Thyroid gland (tissue), 4 donors: ENCODE results near the gene CDK13. TPM values are rescaled to one million over a fixed set of nuclear protein-coding genes. Genes with fewer than 3 reads are reported as not detected.
"Not testable (repeated sequence)": the region's sequence is repeated elsewhere in the genome, so short reads cannot be mapped to it uniquely, and the experiment has no call there.

Experiments
- DNase-seq, 2 donors: peaks; one replicate each; pipeline ENCODE4 v3.0.0-alpha.2; 2019
- H3K27ac ChIP-seq, 3 donors: fragments of 200-600 bp; sonication (generic); 1 replicate in 2 of 3; 2 replicates in 1 of 3; pipeline ENCODE4 v1.5.1; 2016 to 2019; ENCODE audit warnings: mild to moderate bottlenecking in 1 of 3, moderate library complexity in 1 of 3
- H3K27me3 ChIP-seq: fragments of 200-600 bp; sonication (generic); one replicate; pipeline ENCODE4 v1.5.1; 2019
- H3K36me3 ChIP-seq, 2 donors: fragments of 200-600 bp; sonication (generic); one replicate each; pipeline ENCODE4 v1.5.1; 2016 to 2019
- H3K4me1 ChIP-seq, 2 donors: fragments of 200-600 bp; sonication (generic); one replicate each; pipeline ENCODE4 v1.5.1; 2017 to 2019
- H3K4me3 ChIP-seq, 3 donors: fragments of 200-600 bp; sonication (generic); replicated peaks in 1 of 3; 1 replicate in 2 of 3; 2 replicates in 1 of 3; pipeline ENCODE4 v1.5.1; 2016; ENCODE audit warnings: mild to moderate bottlenecking in 1 of 3
- H3K9me3 ChIP-seq: fragments of 200-600 bp; sonication (generic); one replicate; pipeline ENCODE4 v1.5.1; 2017
- CTCF ChIP-seq, 6 experiments: fragments of 200-600 bp in 3 of 6; fragments of 450-650 bp in 3 of 6; sonication (generic) in 3 of 6; IDR thresholded peaks; one replicate each; pipeline ENCODE4 v1.5.1; 2016 to 2019; ENCODE audit warnings: antibody characterized with exemption in 6 of 6, mild to moderate bottlenecking in 2 of 6, inconsistent platforms in 1 of 6, moderate library complexity in 1 of 6
- POLR2A ChIP-seq, 2 donors: fragments of 450-650 bp; IDR thresholded peaks; one replicate each; pipeline ENCODE4 v1.6.1; 2017; ENCODE audit warnings: antibody characterized with exemption in 2 of 2, mild to moderate bottlenecking in 2 of 2, moderate library complexity in 1 of 2
- WGBS, 2 donors: methylation state at CpG; one replicate each; pipeline ENCODE4 v1.1.5; 2017; 5-methylcytosine and 5-hydroxymethylcytosine counted together
- intact Hi-C: fragments of 100-400 bp; cut with DNase I; formaldehyde crosslinking; loops from one replicate; pipeline ENCODE4 v1.15.1; 2023
- total RNA-seq, 4 donors: library from RNA; depleted of rRNA; stranded (reverse); fragments of >200 nt; gene quantifications; one replicate each; pipeline ENCODE4 v1.2.3, GENCODE V29; 2016

Gene CDK13
- total RNA-seq, 4 donors from 2014 or later = 131 to 191 (median 141) TPM

GRCh38 chr7:39910108-39910869 is 39.8 kb upstream of the CDK13 start:
- DNase-seq = no peak
- intact Hi-C loops = no loop called here
- no peaks in the 10 kb centered on the region for H3K9me3 ChIP-seq
- no peak overlapping the region for H3K4me3 ChIP-seq
- 68 to 69% methylated on average over 7 of the region's 7 CpGs for WGBS, 2 donors
- H3K27me3 ChIP-seq = no peaks in the 10 kb centered on the region
- no peak overlapping the region for H3K27ac ChIP-seq
- no peaks in the 10 kb centered on the region for H3K4me1 ChIP-seq
- H3K36me3 ChIP-seq = no peaks in the 10 kb centered on the region
- no peak for TF ChIP-seq CTCF (IDR thresholded peaks at IDR 0.05)
- no peak for TF ChIP-seq POLR2A (IDR thresholded peaks at IDR 0.05)

DNA sequence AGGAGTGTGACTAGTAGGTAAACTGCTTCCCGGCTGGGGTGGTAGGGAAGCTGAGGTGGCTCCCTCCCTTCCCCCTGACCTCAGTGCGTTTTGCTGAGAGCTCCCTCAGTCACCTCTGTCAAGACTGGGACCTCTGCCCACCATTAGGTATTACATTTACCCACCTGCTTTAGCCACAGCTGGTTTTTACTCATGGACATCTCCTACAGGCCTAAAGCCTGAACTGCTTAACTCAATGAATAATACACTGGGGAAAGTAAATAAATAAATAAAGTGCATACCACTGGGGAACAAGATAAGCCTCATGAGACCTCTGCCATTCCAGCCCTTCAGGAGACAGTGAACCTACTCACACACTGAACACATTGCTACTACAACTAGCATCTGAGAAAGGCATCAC is 38.9 kb upstream of the CDK13 start:
- Histone ChIP-seq H3K36me3 (no peaks in the 10 kb centered on the region), H3K27me3 (no peaks in the 10 kb centered on the region), H3K4me3 (no peak overlapping the region), H3K4me1 (no peaks in the 10 kb centered on the region), H3K9me3 (no peaks in the 10 kb centered on the region), H3K27ac (no peak overlapping the region)
- WGBS, 2 donors = 62 to 64% methylated on average over 2 of the region's 2 CpGs
- intact Hi-C loops = no loop called here
- no peak for DNase-seq
- TF ChIP-seq CTCF (IDR thresholded peaks at IDR 0.05) = no peak
- TF ChIP-seq POLR2A (IDR thresholded peaks at IDR 0.05) = no peak

DNA sequence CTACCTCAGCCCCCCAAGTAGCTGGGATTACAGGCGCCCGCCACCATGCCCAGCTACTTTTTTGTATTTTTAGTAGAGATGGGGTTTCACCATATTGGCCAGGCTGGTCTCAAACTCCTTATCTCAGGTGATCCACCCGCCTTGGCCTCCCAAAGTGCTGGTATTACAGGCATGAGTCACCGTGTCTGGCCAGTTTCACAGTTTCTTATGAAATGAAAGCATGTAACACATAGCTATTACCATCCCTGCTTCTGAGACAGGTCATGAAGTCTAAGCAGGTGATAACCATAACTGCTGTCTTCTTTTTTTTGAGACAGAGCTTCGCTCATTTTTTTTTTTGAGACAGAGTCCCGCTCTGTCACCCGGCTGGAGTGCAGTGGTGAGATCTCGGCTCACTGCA is 34.2 kb upstream of the CDK13 start:
- H3K36me3 ChIP-seq, H3K27me3 ChIP-seq, H3K4me1 ChIP-seq, H3K4me3 ChIP-seq, intact Hi-C loops, DNase-seq, H3K27ac ChIP-seq, H3K9me3 ChIP-seq: not testable (repeated sequence)
- WGBS, 2 donors = 92 to 93% methylated on average over 8 of the region's 8 CpGs

DNA sequence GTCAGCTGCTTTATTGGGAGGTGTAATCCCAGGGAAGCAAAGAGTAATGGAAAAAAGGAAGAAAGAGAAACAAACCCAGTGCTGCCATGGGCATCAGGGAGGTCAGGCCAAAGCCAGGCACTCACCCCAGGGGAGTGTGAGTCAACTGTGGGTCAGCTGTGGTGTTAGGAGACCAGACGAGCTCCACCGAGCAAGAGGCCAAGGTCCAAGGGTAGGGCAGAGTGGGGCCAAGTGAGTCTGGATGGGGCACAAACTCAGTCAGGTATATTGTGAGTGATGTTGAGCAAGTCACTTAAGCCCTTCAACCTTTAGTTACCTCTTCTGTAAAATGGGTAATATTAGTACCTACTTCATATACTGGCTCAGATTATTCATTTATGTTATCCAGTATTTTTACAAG is 30.4 kb upstream of the CDK13 start:
- intact Hi-C loops = no loop called here
- 87 to 100% methylated on average over 2 of the region's 2 CpGs for WGBS, 2 donors

GRCh38 chr7:39921506-39922175 is 28.4 kb upstream of the CDK13 start:
- Histone ChIP-seq H3K4me3 (no peak overlapping the region), H3K27me3 (no peaks in the 10 kb centered on the region), H3K9me3 (no peaks in the 10 kb centered on the region), H3K4me1 (no peaks in the 10 kb centered on the region), H3K36me3 (no peaks in the 10 kb centered on the region), H3K27ac (no peak overlapping the region)
- intact Hi-C loops = no loop called here
- TF ChIP-seq POLR2A (IDR thresholded peaks at IDR 0.05) (no peak), CTCF (IDR thresholded peaks at IDR 0.05) (no peak)
- DNase-seq = no peak
- WGBS, 2 donors = 50 to 57% methylated on average over 7 of the region's 7 CpGs

More for the DNA sequence above, 30.4 kb upstream of the CDK13 start:
- Histone ChIP-seq H3K4me3 (no peak overlapping the region), H3K36me3 (no peaks in the 10 kb centered on the region), H3K27ac (no peak overlapping the region), H3K9me3 (no peaks in the 10 kb centered on the region), H3K27me3 (no peaks in the 10 kb centered on the region), H3K4me1 (no peaks in the 10 kb centered on the region)
- TF ChIP-seq CTCF (IDR thresholded peaks at IDR 0.05) = no peak
- TF ChIP-seq POLR2A (IDR thresholded peaks at IDR 0.05) = no peak
- no peak for DNase-seq
